Measurements from ENCODE around the gene SERPINA5. TPM values are rescaled to one million over a fixed set of nuclear protein-coding genes. Genes with fewer than 3 reads are reported as not detected.
A peak's percentile ranks its signal among the peaks of the same experiment; 100 is the strongest.

Gene SERPINA5
- total and polyA plus RNA-seq, 2 of the 8 experiments (the other 6 are each of a cell fraction or from before 2014, with no cell fraction given), result 1.8 to 1.9 TPM

- no peak overlapping the region for H2BK20ac ChIP-seq (ENCODE audit: low read length)
- H2AK5ac ChIP-seq (ENCODE audit: low read depth, low read length), result no peak overlapping the region
- ChIA-PET POLR2A (ENCODE audit: partially characterized antibody) (no interaction called here), CTCF (ENCODE audit: partially characterized antibody) (interaction anchor here (1.0 to 2.1 kb wide), 6 partner anchors 13 to 77 kb away, joined by 3 to 5 read pairs (median 4); no protein-coding TSS in a partner anchor)
- H2AFZ ChIP-seq (ENCODE audit: low read length), result no peak overlapping the region
- H3K36me3 ChIP-seq (ENCODE audit: control insufficient read depth in 2 of 4, insufficient read depth in 4 of 4, low read length in 3 of 4), result no peaks in the 10 kb centered on the region
- H3K23ac ChIP-seq (ENCODE audit: insufficient read length), result no peak overlapping the region
- H3K4me2 ChIP-seq (ENCODE audit: insufficient read depth in 1 of 2, low read depth in 2 of 2, low read length in 2 of 2), result no peak overlapping the region
- H4K8ac ChIP-seq (ENCODE audit: extremely low read depth, insufficient read depth, low read length), result peak overlapping the region; percentile 36; the same call in 1 of the 2 replicates
- no peak overlapping the region for H3K9ac ChIP-seq (replicated peaks in 1 of 4; ENCODE audit: extremely low read depth in 1 of 4, low read depth in 3 of 4, low read length in 3 of 4)
- H3K18ac ChIP-seq (ENCODE audit: extremely low read depth, low read length), result no peak overlapping the region
- H3K27me3 ChIP-seq (replicated peaks in 1 of 4; ENCODE audit: control insufficient read depth in 3 of 4, extremely low read depth in 1 of 4, insufficient read depth in 3 of 4, low read length in 3 of 4), result no peaks in the 10 kb centered on the region
- no peak overlapping the region for H2BK5ac ChIP-seq (ENCODE audit: low read depth, low read length)
- 86% methylated on average over 16 of the region's 16 CpGs; no CpG with 5 or more reads in 1 of the 2 experiments for WGBS, 2 experiments (ENCODE audit: extremely low coverage in 1 of 2, insufficient coverage in 1 of 2, insufficient read length in 1 of 2, insufficient replicate concordance in 2 of 2, low coverage in 1 of 2, low lambda C conversion rate in 2 of 2, missing lambda C conversion rate in 1 of 2)
- no peak overlapping the region for H3K56ac ChIP-seq (replicated peaks; ENCODE audit: insufficient read length, low read depth, low read length)
- DNase-seq (ENCODE audit: low read depth in 1 of 2, low spot score in 2 of 2), result no peak
- H3K4me3 ChIP-seq (ENCODE audit: extremely low read depth in 1 of 4, insufficient read depth in 2 of 4, low read depth in 3 of 4, low read length in 4 of 4), result no peak overlapping the region
- no peak overlapping the region for H2BK15ac ChIP-seq (ENCODE audit: low read length)
- H3K27ac ChIP-seq (ENCODE audit: low read depth, low read length), result no peak overlapping the region
- H4K91ac ChIP-seq (replicated peaks; ENCODE audit: insufficient read length, low read length), result peak overlapping the region; percentile 18
- H3K9me3 ChIP-seq (ENCODE audit: insufficient read depth in 2 of 2, low read depth in 1 of 2, low read length in 1 of 2), result no peaks in the 10 kb centered on the region
- H4K5ac ChIP-seq (ENCODE audit: insufficient read length, low read depth, low read length), result no peak overlapping the region
- H4K20me1 ChIP-seq (replicated peaks in 1 of 2; ENCODE audit: control insufficient read depth in 1 of 2, insufficient read depth in 2 of 2, low read length in 2 of 2), result no peaks in the 10 kb centered on the region
- H3K4ac ChIP-seq (replicated peaks; ENCODE audit: insufficient read length, low read depth, low read length), result no peak overlapping the region
- no peak overlapping the region for H2BK120ac ChIP-seq (replicated peaks; ENCODE audit: low read depth, low read length)
- H3K79me2 ChIP-seq (ENCODE audit: control insufficient read depth in 1 of 2, insufficient read depth in 2 of 2, low read length in 2 of 2), result no peaks in the 10 kb centered on the region
- H3K23me2 ChIP-seq (ENCODE audit: low read depth, low read length), result no peaks in the 10 kb centered on the region
- no peaks in the 10 kb centered on the region for H3K79me1 ChIP-seq (ENCODE audit: low read depth, low read length)
- H2BK12ac ChIP-seq (ENCODE audit: low read depth, low read length), result no peak overlapping the region
- H3K4me1 ChIP-seq (replicated peaks in 1 of 4; ENCODE audit: control insufficient read depth in 3 of 4, insufficient read depth in 4 of 4, low read length in 3 of 4), result no peaks in the 10 kb centered on the region
- H3K14ac ChIP-seq (ENCODE audit: insufficient read length), result no peak overlapping the region
- FAIRE-seq, result no peak
- TF ChIP-seq RBBP5 (IDR thresholded peaks at IDR 0.05; ENCODE audit: borderline replicate concordance, low read depth, low read length) (no peak), TAF7 (optimal IDR thresholded peaks at IDR 0.05; ENCODE audit: borderline replicate concordance, low read depth, low read length) (no peak), BACH1 (IDR thresholded peaks at IDR 0.05; ENCODE audit: low read length) (no peak), FOSL1 (IDR thresholded peaks at IDR 0.05; ENCODE audit: insufficient read depth, low read depth, low read length) (no peak), BRCA1 (IDR thresholded peaks at IDR 0.05; ENCODE audit: low read depth, low read length) (no peak), EP300 (IDR thresholded peaks at IDR 0.05; ENCODE audit: borderline replicate concordance in 1 of 2, low read depth in 2 of 2, low read length in 2 of 2) (no peak), MAFK (IDR thresholded peaks at IDR 0.05; ENCODE audit: low read depth, low read length) (no peak), KDM5A (IDR thresholded peaks at IDR 0.05; ENCODE audit: low read length) (no peak), RAD21 (IDR thresholded peaks at IDR 0.05 in 1 of 2, conservative IDR thresholded peaks at IDR 0.05 in 1 of 2; ENCODE audit: low read depth in 2 of 2, low read length in 2 of 2) (no peak), CBX5 (IDR thresholded peaks at IDR 0.05; ENCODE audit: low read depth, low read length) (no peak)
- TF ChIP-seq, protein P1, sequence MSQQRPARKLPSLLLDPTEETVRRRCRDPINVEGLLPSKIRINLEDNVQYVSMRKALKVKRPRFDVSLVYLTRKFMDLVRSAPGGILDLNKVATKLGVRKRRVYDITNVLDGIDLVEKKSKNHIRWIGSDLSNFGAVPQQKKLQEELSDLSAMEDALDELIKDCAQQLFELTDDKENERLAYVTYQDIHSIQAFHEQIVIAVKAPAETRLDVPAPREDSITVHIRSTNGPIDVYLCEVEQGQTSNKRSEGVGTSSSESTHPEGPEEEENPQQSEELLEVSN (IDR thresholded peaks at IDR 0.05), result no peak
Measured at GRCh38 chr14:94562941-94563883, 18.0 kb upstream of the SERPINA5 start.

Measured in H1 (cell line).